ENCODE measurements around the gene CDIPT. TPM values are rescaled to one million over a fixed set of nuclear protein-coding genes. Genes with fewer than 3 reads are reported as not detected.

CDIPT gene
- total and polyA plus RNA-seq, 2 of the 13 experiments (the other 11 are each of a cell fraction or from before 2014, with no cell fraction given) = 54.9 to 97.5 TPM

GRCh38 chr16:29900888-29901606 is 38.0 kb upstream of the CDIPT start (continued):
- TF ChIP-seq, protein P1, sequence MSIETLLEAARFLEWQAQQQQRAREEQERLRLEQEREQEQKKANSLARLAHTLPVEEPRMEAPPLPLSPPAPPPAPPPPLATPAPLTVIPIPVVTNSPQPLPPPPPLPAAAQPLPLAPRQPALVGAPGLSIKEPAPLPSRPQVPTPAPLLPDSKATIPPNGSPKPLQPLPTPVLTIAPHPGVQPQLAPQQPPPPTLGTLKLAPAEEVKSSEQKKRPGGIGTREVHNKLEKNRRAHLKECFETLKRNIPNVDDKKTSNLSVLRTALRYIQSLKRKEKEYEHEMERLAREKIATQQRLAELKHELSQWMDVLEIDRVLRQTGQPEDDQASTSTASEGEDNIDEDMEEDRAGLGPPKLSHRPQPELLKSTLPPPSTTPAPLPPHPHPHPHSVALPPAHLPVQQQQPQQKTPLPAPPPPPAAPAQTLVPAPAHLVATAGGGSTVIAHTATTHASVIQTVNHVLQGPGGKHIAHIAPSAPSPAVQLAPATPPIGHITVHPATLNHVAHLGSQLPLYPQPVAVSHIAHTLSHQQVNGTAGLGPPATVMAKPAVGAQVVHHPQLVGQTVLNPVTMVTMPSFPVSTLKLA (IDR thresholded peaks at IDR 0.05) = no peak
- TF ChIP-seq ZMYM3 (CRISPR knock-in tag; IDR thresholded peaks at IDR 0.05) = no peak
- TF ChIP-seq FOXK2 (IDR thresholded peaks at IDR 0.05) = no peak
- no peak for TF ChIP-seq ZNF335 (CRISPR knock-in tag; IDR thresholded peaks at IDR 0.05)
- TF ChIP-seq ZEB1 (IDR thresholded peaks at IDR 0.05; ENCODE audit: insufficient replicate concordance, low read depth) = no peak
- TF ChIP-seq, protein P2, sequence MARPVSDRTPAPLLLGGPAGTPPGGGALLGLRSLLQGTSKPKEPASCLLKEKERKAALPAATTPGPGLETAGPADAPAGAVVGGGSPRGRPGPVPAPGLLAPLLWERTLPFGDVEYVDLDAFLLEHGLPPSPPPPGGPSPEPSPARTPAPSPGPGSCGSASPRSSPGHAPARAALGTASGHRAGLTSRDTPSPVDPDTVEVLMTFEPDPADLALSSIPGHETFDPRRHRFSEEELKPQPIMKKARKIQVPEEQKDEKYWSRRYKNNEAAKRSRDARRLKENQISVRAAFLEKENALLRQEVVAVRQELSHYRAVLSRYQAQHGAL (CRISPR knock-in tag; IDR thresholded peaks at IDR 0.05; ENCODE audit: not compliant biosample characterization) = no peak
- no peak for TF ChIP-seq SMARCE1 (IDR thresholded peaks at IDR 0.05; ENCODE audit: borderline replicate concordance)
- 0 out of 2 replicates have a peak, but pooled peaks have one; percentile 3 for TF ChIP-seq ZNF251 (CRISPR knock-in tag; IDR thresholded peaks at IDR 0.05)
- no peak for TF ChIP-seq ZBTB38 (CRISPR knock-in tag; IDR thresholded peaks at IDR 0.05)
- TF ChIP-seq PBX2 (CRISPR knock-in tag; IDR thresholded peaks at IDR 0.05) = no peak
- no peak for TF ChIP-seq GMEB1 (CRISPR knock-in tag; IDR thresholded peaks at IDR 0.05; ENCODE audit: borderline replicate concordance)
- no peak for TF ChIP-seq SAFB2 (CRISPR knock-in tag; IDR thresholded peaks at IDR 0.05; ENCODE audit: borderline replicate concordance, low read depth)
- TF ChIP-seq MAZ (IDR thresholded peaks at IDR 0.05; ENCODE audit: borderline replicate concordance, low read depth, low read length) = no peak
- TF ChIP-seq MAZ (CRISPR knock-in tag; IDR thresholded peaks at IDR 0.05; ENCODE audit: low read depth) = peak; percentile 47; the same call in 1 of the 2 replicates
- no peak for TF ChIP-seq TERF1 (CRISPR knock-in tag; IDR thresholded peaks at IDR 0.05)
- TF ChIP-seq ZNF777 (CRISPR knock-in tag; IDR thresholded peaks at IDR 0.05) = peak; percentile 36
- TF ChIP-seq, protein P3, sequence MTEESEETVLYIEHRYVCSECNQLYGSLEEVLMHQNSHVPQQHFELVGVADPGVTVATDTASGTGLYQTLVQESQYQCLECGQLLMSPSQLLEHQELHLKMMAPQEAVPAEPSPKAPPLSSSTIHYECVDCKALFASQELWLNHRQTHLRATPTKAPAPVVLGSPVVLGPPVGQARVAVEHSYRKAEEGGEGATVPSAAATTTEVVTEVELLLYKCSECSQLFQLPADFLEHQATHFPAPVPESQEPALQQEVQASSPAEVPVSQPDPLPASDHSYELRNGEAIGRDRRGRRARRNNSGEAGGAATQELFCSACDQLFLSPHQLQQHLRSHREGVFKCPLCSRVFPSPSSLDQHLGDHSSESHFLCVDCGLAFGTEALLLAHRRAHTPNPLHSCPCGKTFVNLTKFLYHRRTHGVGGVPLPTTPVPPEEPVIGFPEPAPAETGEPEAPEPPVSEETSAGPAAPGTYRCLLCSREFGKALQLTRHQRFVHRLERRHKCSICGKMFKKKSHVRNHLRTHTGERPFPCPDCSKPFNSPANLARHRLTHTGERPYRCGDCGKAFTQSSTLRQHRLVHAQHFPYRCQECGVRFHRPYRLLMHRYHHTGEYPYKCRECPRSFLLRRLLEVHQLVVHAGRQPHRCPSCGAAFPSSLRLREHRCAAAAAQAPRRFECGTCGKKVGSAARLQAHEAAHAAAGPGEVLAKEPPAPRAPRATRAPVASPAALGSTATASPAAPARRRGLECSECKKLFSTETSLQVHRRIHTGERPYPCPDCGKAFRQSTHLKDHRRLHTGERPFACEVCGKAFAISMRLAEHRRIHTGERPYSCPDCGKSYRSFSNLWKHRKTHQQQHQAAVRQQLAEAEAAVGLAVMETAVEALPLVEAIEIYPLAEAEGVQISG (CRISPR knock-in tag; IDR thresholded peaks at IDR 0.05) = peak; percentile 57
- TF ChIP-seq ZFAT (CRISPR knock-in tag; conservative IDR thresholded peaks at IDR 0.05) = no peak
- 0 out of 2 replicates have a peak, but pooled peaks have one; percentile 26 for TF ChIP-seq CBX5 (CRISPR knock-in tag; IDR thresholded peaks at IDR 0.05; ENCODE audit: borderline replicate concordance)
- no peak for TF ChIP-seq POLR2G (IDR thresholded peaks at IDR 0.05; ENCODE audit: low read depth, low read length)
- peak; percentile 30; the same call in 1 of the 2 replicates for TF ChIP-seq ZNF607 (CRISPR knock-in tag; IDR thresholded peaks at IDR 0.05; ENCODE audit: borderline replicate concordance)
